ENCODE measurements around the gene ANKRD42. TPM values are rescaled to one million over a fixed set of nuclear protein-coding genes. Genes with fewer than 3 reads are reported as not detected.

Gene ANKRD42
- total RNA-seq (2021) (11.0 and 11.3 TPM in 2 replicates), Bru-seq, nascent RNA (percentile 56 among the genes with signal in this experiment), BruChase-seq, experiment 1, labeled RNA remaining after a 2-hour chase (percentile 68 among the genes with signal in this experiment), BruChase-seq, experiment 2, labeled RNA remaining after a 6-hour chase (percentile 67 among the genes with signal in this experiment)
- long read RNA-seq, full-length matches to known transcripts = 11 of 23 reads
- long read RNA-seq, partial matches to known transcripts = 1 of 23 reads
- long read RNA-seq, other reads (novel, unspliced or antisense) = 11 of 23 reads

DNA sequence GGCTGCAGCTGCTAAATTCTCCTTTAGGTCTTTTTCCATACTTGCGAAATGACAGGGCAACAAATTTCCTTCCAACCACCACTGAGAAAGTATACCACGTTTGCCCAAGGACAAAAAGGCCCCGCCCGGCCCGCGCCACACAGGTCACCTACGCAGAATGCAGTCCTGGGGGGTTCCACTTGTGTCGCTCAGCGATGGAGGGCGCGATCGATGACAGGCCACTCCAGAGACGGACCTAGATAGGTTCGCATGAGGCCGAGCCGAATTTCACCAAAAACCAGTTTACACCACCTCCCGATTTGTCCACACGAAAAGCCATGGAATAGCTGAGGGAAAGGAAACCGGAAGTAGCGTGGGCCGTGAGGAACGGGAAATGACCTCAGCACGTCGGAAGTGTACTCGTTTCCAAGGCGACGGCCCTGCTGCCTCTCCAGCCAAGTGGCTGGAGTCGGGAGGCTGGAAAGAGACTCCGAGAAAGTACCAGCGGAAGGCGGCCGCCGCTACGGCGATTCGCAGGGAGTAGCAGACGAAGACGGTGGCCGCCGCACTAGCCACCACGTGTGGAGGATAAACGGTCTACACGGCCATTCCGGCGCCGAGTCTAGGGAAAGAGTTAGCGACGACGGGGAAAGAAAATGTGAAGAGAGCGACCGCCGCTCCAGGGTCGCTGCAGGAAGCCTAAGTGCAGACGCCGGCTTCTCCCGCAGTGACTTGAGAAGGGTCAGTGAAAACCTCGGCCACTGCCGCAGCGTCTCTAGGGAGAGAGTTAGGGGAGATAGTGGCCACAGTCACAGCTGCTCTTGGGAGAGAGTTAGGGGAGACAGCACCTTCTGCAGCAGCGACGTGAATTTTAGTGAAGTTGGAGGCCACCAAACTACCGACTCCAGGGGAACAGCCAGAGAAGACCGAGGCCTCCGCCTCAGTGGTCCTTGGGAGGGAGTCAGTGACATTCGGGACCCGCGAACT, at the start of gene ANKRD42:
ANKRD42 (plus strand) TSS at position 398 of the 966 bp plus-strand sequence. CDS start 959 bp downstream, outside the sequence.
- H3K27me3 ChIP-seq (replicated peaks; ENCODE audit: insufficient read depth, low read depth, low read length, poor library complexity) = no peaks in the 10 kb centered on the region
- POLR2A ChIA-PET (ENCODE audit: low non-redundant PET) = no interaction called here
- H3K4me3 ChIP-seq (ENCODE audit: low read depth, low read length, poor library complexity, severe bottlenecking) = peak within 1 kb of the TSS; percentile 90
- peaks cover 23% of the 10 kb centered on the region for H3K36me3 ChIP-seq (ENCODE audit: insufficient read depth, low read length, poor library complexity, severe bottlenecking)
- DNase-seq (ENCODE audit: low spot score) = peak; percentile 99
- peaks cover 7% of the 10 kb centered on the region for H3K4me1 ChIP-seq (ENCODE audit: insufficient read depth, low read length, poor library complexity, severe bottlenecking)
- CTCF ChIA-PET = no interaction called here
- H3K9me3 ChIP-seq (ENCODE audit: low read depth, low read length, poor library complexity, severe bottlenecking) = no peaks in the 10 kb centered on the region
- BruUV-seq (replicated peaks) = TSS peak; percentile 65
- peak within 1 kb of the TSS; percentile 91 for H3K27ac ChIP-seq (ENCODE audit: low read depth, low read length, poor library complexity, severe bottlenecking)
- intact Hi-C loops (cut with micrococcal nuclease; ENCODE audit: unreplicated experiment) = loop anchor here (1.0 kb wide), 1 partner anchor 627 kb away; no protein-coding TSS in a partner anchor
- TF ChIP-seq EZH2 (IDR thresholded peaks at IDR 0.05; ENCODE audit: borderline replicate concordance, low read depth, low read length, poor library complexity, severe bottlenecking) = no peak
- TF ChIP-seq, protein P1, sequence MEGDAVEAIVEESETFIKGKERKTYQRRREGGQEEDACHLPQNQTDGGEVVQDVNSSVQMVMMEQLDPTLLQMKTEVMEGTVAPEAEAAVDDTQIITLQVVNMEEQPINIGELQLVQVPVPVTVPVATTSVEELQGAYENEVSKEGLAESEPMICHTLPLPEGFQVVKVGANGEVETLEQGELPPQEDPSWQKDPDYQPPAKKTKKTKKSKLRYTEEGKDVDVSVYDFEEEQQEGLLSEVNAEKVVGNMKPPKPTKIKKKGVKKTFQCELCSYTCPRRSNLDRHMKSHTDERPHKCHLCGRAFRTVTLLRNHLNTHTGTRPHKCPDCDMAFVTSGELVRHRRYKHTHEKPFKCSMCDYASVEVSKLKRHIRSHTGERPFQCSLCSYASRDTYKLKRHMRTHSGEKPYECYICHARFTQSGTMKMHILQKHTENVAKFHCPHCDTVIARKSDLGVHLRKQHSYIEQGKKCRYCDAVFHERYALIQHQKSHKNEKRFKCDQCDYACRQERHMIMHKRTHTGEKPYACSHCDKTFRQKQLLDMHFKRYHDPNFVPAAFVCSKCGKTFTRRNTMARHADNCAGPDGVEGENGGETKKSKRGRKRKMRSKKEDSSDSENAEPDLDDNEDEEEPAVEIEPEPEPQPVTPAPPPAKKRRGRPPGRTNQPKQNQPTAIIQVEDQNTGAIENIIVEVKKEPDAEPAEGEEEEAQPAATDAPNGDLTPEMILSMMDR (conservative IDR thresholded peaks at IDR 0.05; ENCODE audit: low read depth, low read length) = no peak

DNA sequence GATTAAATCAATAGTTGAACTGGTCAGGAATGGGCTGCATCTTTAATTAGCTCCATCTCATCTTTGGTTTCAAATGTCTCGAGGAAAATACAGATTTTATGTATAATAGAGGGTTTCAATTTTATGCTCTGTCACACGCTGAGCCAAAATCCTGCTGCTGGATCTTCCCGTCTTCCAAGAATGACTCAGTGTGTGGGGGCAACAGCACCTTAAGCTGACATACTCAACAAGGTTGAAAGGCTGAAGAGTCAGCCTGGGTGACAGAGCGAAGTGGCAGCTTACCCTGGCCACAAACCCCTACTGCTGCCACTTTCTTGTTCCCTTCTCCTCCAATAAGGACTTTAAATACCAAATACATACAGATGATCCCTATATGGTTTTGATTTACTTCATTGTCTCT, 45.6 kb upstream of the ANKRD42 start:
- no peaks in the 10 kb centered on the region for H3K27me3 ChIP-seq (replicated peaks; ENCODE audit: insufficient read depth, low read depth, low read length, poor library complexity)
- no peaks in the 10 kb centered on the region for H3K36me3 ChIP-seq (ENCODE audit: insufficient read depth, low read length, poor library complexity, severe bottlenecking)
- no peaks in the 10 kb centered on the region for H3K9me3 ChIP-seq (ENCODE audit: low read depth, low read length, poor library complexity, severe bottlenecking)
- CTCF ChIA-PET = interaction anchor here (0.8 kb wide), 1 partner anchor 9 kb away, joined by 3 read pairs; the partner anchor contains the start of gene PCF11
- BruUV-seq (replicated peaks) = no TSS peak
- intact Hi-C loops (cut with micrococcal nuclease; ENCODE audit: unreplicated experiment) = no loop called here
- H3K27ac ChIP-seq (ENCODE audit: low read depth, low read length, poor library complexity, severe bottlenecking) = no peak overlapping the region
- DNase-seq (ENCODE audit: low spot score) = no peak
- H3K4me3 ChIP-seq (ENCODE audit: low read depth, low read length, poor library complexity, severe bottlenecking) = no peak overlapping the region
- H3K4me1 ChIP-seq (ENCODE audit: insufficient read depth, low read length, poor library complexity, severe bottlenecking) = no peaks in the 10 kb centered on the region
- TF ChIP-seq, protein P1 (conservative IDR thresholded peaks at IDR 0.05; ENCODE audit: low read depth, low read length) = no peak
- TF ChIP-seq EZH2 (IDR thresholded peaks at IDR 0.05; ENCODE audit: borderline replicate concordance, low read depth, low read length, poor library complexity, severe bottlenecking) = no peak
- POLR2A ChIA-PET (ENCODE audit: low non-redundant PET) = interaction anchor here (1.2 kb wide), 1 partner anchor 9 kb away, joined by 4 read pairs; the partner anchor contains the start of gene PCF11

- Histone ChIP-seq H3K4me1 (ENCODE audit: insufficient read depth, low read length, poor library complexity, severe bottlenecking) (no peaks in the 10 kb centered on the region), H3K36me3 (ENCODE audit: insufficient read depth, low read length, poor library complexity, severe bottlenecking) (no peaks in the 10 kb centered on the region), H3K27me3 (replicated peaks; ENCODE audit: insufficient read depth, low read depth, low read length, poor library complexity) (no peaks in the 10 kb centered on the region), H3K4me3 (ENCODE audit: low read depth, low read length, poor library complexity, severe bottlenecking) (no peak overlapping the region), H3K27ac (ENCODE audit: low read depth, low read length, poor library complexity, severe bottlenecking) (no peak overlapping the region), H3K9me3 (ENCODE audit: low read depth, low read length, poor library complexity, severe bottlenecking) (no peaks in the 10 kb centered on the region)
- no peak for TF ChIP-seq EZH2 (IDR thresholded peaks at IDR 0.05; ENCODE audit: borderline replicate concordance, low read depth, low read length, poor library complexity, severe bottlenecking)
- TF ChIP-seq, protein P1 (conservative IDR thresholded peaks at IDR 0.05; ENCODE audit: low read depth, low read length) = no peak
- intact Hi-C loops (cut with micrococcal nuclease; ENCODE audit: unreplicated experiment) = no loop called here
- no TSS peak for BruUV-seq (replicated peaks)
- POLR2A ChIA-PET (ENCODE audit: low non-redundant PET) = interaction anchor here (0.7 kb wide), 2 partner anchors 579 to 865 kb away, joined by 6 to 8 read pairs; no protein-coding TSS in a partner anchor
- no peak for DNase-seq (ENCODE audit: low spot score)
- CTCF ChIA-PET = no interaction called here
Measured at GRCh38 chr11:83150450-83150849, 43.1 kb upstream of the ANKRD42 start.

Measured in A673 (cell line).